ENCODE measurements around the gene CCDC107. TPM values are rescaled to one million over a fixed set of nuclear protein-coding genes. Genes with fewer than 3 reads are reported as not detected.
"Not testable (repeated sequence)": the region's sequence is repeated elsewhere in the genome, so short reads cannot be mapped to it uniquely, and the experiment has no call there.

CCDC107 gene
- 10 to 100 TPM; 32.7 to 36.3 TPM for total RNA-seq

- POLR2A ChIA-PET = interaction anchor here (0.7 to 10.6 kb wide), 18 partner anchors 10 to 98 kb away, joined by 3 to 214 read pairs (median 4); partner anchors contain the start of genes CD72, CREB3, GBA2 and RGP1
- DNase-seq = peak; percentile 93
- peak; percentile 65 for ATAC-seq (ENCODE audit: low read depth)
- peaks cover 63% of the 10 kb centered on the region for H3K4me1 Mint-ChIP-seq
- no peaks in the 10 kb centered on the region for H3K9me3 Mint-ChIP-seq
- peak within 1 kb of the TSS; percentile 98 for H3K27ac Mint-ChIP-seq
- H3K4me3 Mint-ChIP-seq = peak within 1 kb of the TSS; percentile 92
- peaks cover 34% of the 10 kb centered on the region for H3K36me3 Mint-ChIP-seq
- no peaks in the 10 kb centered on the region for H3K27me3 Mint-ChIP-seq
Observed at GRCh38 chr9:35658137-35658967, at the start of gene CCDC107. Gene CCDC107, plus strand, starts transcription at chr9:35658292. Its CDS starts 88 bp downstream, at chr9:35658380.

GRCh38 chr9:35609001-35609819, 48.9 kb upstream of the CCDC107 start:
- no peak overlapping the region for H3K27ac Mint-ChIP-seq
- ATAC-seq (ENCODE audit: low read depth) (no peak), DNase-seq (no peak)
- H3K4me1 Mint-ChIP-seq = peaks cover 24% of the 10 kb centered on the region
- H3K9me3 Mint-ChIP-seq = no peaks in the 10 kb centered on the region
- POLR2A ChIA-PET = no interaction called here
- H3K4me3 Mint-ChIP-seq = no peak overlapping the region
- peaks cover 23% of the 10 kb centered on the region for H3K36me3 Mint-ChIP-seq
- H3K27me3 Mint-ChIP-seq = no peaks in the 10 kb centered on the region

- H3K27me3 Mint-ChIP-seq = no peaks in the 10 kb centered on the region
- H3K4me3 Mint-ChIP-seq = no peak overlapping the region
- no peak overlapping the region for H3K27ac Mint-ChIP-seq
- POLR2A ChIA-PET = interaction anchor here (2.0 kb wide), 1 partner anchor 37 kb away, joined by 11 read pairs; no protein-coding TSS in a partner anchor
- H3K9me3 Mint-ChIP-seq = no peaks in the 10 kb centered on the region
- peaks cover 21% of the 10 kb centered on the region for H3K4me1 Mint-ChIP-seq
- DNase-seq (no peak), ATAC-seq (ENCODE audit: low read depth) (no peak)
- H3K36me3 Mint-ChIP-seq = peaks cover 26% of the 10 kb centered on the region
Observed at GRCh38 chr9:35609820-35610163, 48.3 kb upstream of the CCDC107 start.

- ATAC-seq (ENCODE audit: low read depth) (peak; percentile 84), DNase-seq (no peak)
- Mint-ChIP-seq H3K27me3 (no peaks in the 10 kb centered on the region), H3K4me3 (no peak overlapping the region), H3K27ac (no peak overlapping the region), H3K36me3 (peaks cover 31% of the 10 kb centered on the region), H3K4me1 (peaks cover 23% of the 10 kb centered on the region), H3K9me3 (no peaks in the 10 kb centered on the region)
- POLR2A ChIA-PET = interaction anchor here (1.0 to 2.0 kb wide), 8 partner anchors 28 to 145 kb away, joined by 4 to 12 read pairs (median 5); partner anchors contain the start of genes ARHGEF39, CCDC107, GBA2 and RGP1
Observed at GRCh38 chr9:35611230-35611797, 46.8 kb upstream of the CCDC107 start.

GRCh38 chr9:35612066-35612465, 46.0 kb upstream of the CCDC107 start:
- peaks cover 30% of the 10 kb centered on the region for H3K36me3 Mint-ChIP-seq
- H3K27me3 Mint-ChIP-seq; H3K27ac Mint-ChIP-seq; DNase-seq; H3K4me3 Mint-ChIP-seq; H3K9me3 Mint-ChIP-seq; ATAC-seq (ENCODE audit: low read depth): not testable (repeated sequence)
- POLR2A ChIA-PET = interaction anchor here (0.6 to 2.0 kb wide), 7 partner anchors 20 to 144 kb away, joined by 3 to 12 read pairs (median 5); partner anchors contain the start of genes ARHGEF39, GBA2, RGP1 and SIT1
- H3K4me1 Mint-ChIP-seq = peaks cover 23% of the 10 kb centered on the region

- no peak overlapping the region for H3K4me3 Mint-ChIP-seq
- H3K4me1 Mint-ChIP-seq = peaks cover 26% of the 10 kb centered on the region
- ATAC-seq (ENCODE audit: low read depth) (no peak), DNase-seq (no peak)
- no peak overlapping the region for H3K27ac Mint-ChIP-seq
- POLR2A ChIA-PET = interaction anchor here (0.6 kb wide), 1 partner anchor 19 kb away, joined by 3 read pairs; no protein-coding TSS in a partner anchor
- peaks cover 30% of the 10 kb centered on the region for H3K36me3 Mint-ChIP-seq
- no peaks in the 10 kb centered on the region for H3K9me3 Mint-ChIP-seq
- no peaks in the 10 kb centered on the region for H3K27me3 Mint-ChIP-seq
Observed at GRCh38 chr9:35612843-35613242, 45.2 kb upstream of the CCDC107 start.

- peaks cover 53% of the 10 kb centered on the region for H3K4me1 Mint-ChIP-seq
Observed at GRCh38 chr9:35615981-35616680, 42.0 kb upstream of the CCDC107 start.

GRCh38 chr9:35616681-35617459, 41.2 kb upstream of the CCDC107 start:
- Mint-ChIP-seq H3K27me3 (no peaks in the 10 kb centered on the region), H3K36me3 (peaks cover 24% of the 10 kb centered on the region), H3K9me3 (no peaks in the 10 kb centered on the region), H3K27ac (peak overlapping the region; percentile 96), H3K4me3 (peak overlapping the region; percentile 88), H3K4me1 (peaks cover 52% of the 10 kb centered on the region)
- POLR2A ChIA-PET = interaction anchor here (0.9 to 9.6 kb wide), 16 partner anchors 9 to 979 kb away, joined by 3 to 166 read pairs (median 4); partner anchors contain the start of genes ARHGEF39, CCDC107, CREB3 and RMRP
- ATAC-seq (ENCODE audit: low read depth) (peak; percentile 62), DNase-seq (peak; percentile 79)

More at GRCh38 chr9:35615981-35616680, 42.0 kb upstream of the CCDC107 start:
- DNase-seq (no peak), ATAC-seq (ENCODE audit: low read depth) (no peak)
- Mint-ChIP-seq H3K4me3 (peak overlapping the region; percentile 88), H3K36me3 (peaks cover 27% of the 10 kb centered on the region), H3K27ac (peak overlapping the region; percentile 96), H3K27me3 (no peaks in the 10 kb centered on the region), H3K9me3 (no peaks in the 10 kb centered on the region)
- POLR2A ChIA-PET = interaction anchor here (1.0 to 9.6 kb wide), 14 partner anchors 10 to 126 kb away, joined by 3 to 166 read pairs (median 6); partner anchors contain the start of genes ARHGEF39, CCDC107, CREB3 and RMRP

GRCh38 chr9:35617548-35617947, 40.5 kb upstream of the CCDC107 start:
- POLR2A ChIA-PET = interaction anchor here (0.9 to 9.6 kb wide), 16 partner anchors 9 to 980 kb away, joined by 3 to 166 read pairs (median 4); partner anchors contain the start of genes ARHGEF39, CCDC107, CREB3 and RMRP
- peaks cover 57% of the 10 kb centered on the region for H3K4me1 Mint-ChIP-seq

GRCh38 chr9:35618325-35618727, 39.8 kb upstream of the CCDC107 start, which contains the start of gene CD72:
Gene CD72, minus strand, starts transcription at chr9:35618413. Its CDS starts 110 bp downstream, at chr9:35618303.
- Mint-ChIP-seq H3K27ac (peak within 1 kb of the TSS; percentile 96), H3K27me3 (no peaks in the 10 kb centered on the region), H3K36me3 (peaks cover 16% of the 10 kb centered on the region), H3K4me1 (peaks cover 57% of the 10 kb centered on the region), H3K4me3 (peak within 1 kb of the TSS; percentile 88), H3K9me3 (no peaks in the 10 kb centered on the region)
- POLR2A ChIA-PET = interaction anchor here (1.7 to 9.6 kb wide), 7 partner anchors 10 to 980 kb away, joined by 3 to 166 read pairs (median 14); partner anchors contain the start of genes ARHGEF39, CCDC107, RMRP and SIGMAR1
- no peak for ATAC-seq (ENCODE audit: low read depth)
- no peak for DNase-seq

More at GRCh38 chr9:35617548-35617947, 40.5 kb upstream of the CCDC107 start:
- ATAC-seq (ENCODE audit: low read depth) (no peak), DNase-seq (no peak)
- Mint-ChIP-seq H3K36me3 (peaks cover 22% of the 10 kb centered on the region), H3K9me3 (no peaks in the 10 kb centered on the region), H3K27ac (peak overlapping the region; percentile 96), H3K27me3 (no peaks in the 10 kb centered on the region), H3K4me3 (peak overlapping the region; percentile 88)

Data from activated naive CD8-positive, alpha-beta T cell treated with anti-CD3 and anti-CD28 coated beads, Interleukin-2, amount 10 ng/mL, durations not matched to agents 7 days and 5 days (primary cell).